Trophoblast cell (in vitro differentiated cells and primary cell): ENCODE measurements around the gene CPNE8.

Source experiments
- DNase-seq, 2 donors: peaks; one replicate each; pipeline ENCODE4 v3.0.0-alpha.2; 2016
- H2AFZ ChIP-seq: 2 replicates; pipeline ENCODE4 v1.6.1; 2013; ENCODE audit warnings: low read length, moderate library complexity, mild to moderate bottlenecking; ENCODE audit not compliant: insufficient read depth, poor library complexity
- H2AK5ac ChIP-seq: 2 replicates; pipeline ENCODE4 v1.6.1; 2013; ENCODE audit warnings: mild to moderate bottlenecking, low read length
- H2BK120ac ChIP-seq: 2 replicates; pipeline ENCODE4 v1.6.1; 2013; ENCODE audit warnings: low read length, mild to moderate bottlenecking, moderate library complexity; ENCODE audit not compliant: insufficient read depth, poor library complexity
- H2BK12ac ChIP-seq: 2 replicates; pipeline ENCODE4 v1.6.1; 2013; ENCODE audit warnings: mild to moderate bottlenecking, low read length, moderate library complexity
- H2BK5ac ChIP-seq: 2 replicates; pipeline ENCODE4 v1.6.1; 2013; ENCODE audit warnings: low read length, low read depth, moderate library complexity, mild to moderate bottlenecking; ENCODE audit not compliant: poor library complexity
- H3K14ac ChIP-seq: 2 replicates; pipeline ENCODE4 v1.6.1; 2013; ENCODE audit warnings: mild to moderate bottlenecking, low read length
- H3K18ac ChIP-seq: 2 replicates; pipeline ENCODE4 v1.6.1; 2013; ENCODE audit warnings: mild to moderate bottlenecking, low read length
- H3K23ac ChIP-seq: 2 replicates; pipeline ENCODE4 v1.6.1; 2013; ENCODE audit warnings: low read length
- H3K27ac ChIP-seq: 2 replicates; pipeline ENCODE4 v1.5.1; 2013; ENCODE audit warnings: low read depth, mild to moderate bottlenecking, inconsistent platforms, low read length, moderate library complexity
- H3K27me3 ChIP-seq: 2 replicates; pipeline ENCODE4 v1.6.1; 2013; ENCODE audit warnings: inconsistent platforms, mild to moderate bottlenecking, low read length, moderate library complexity; ENCODE audit not compliant: insufficient read depth
- H3K36me3 ChIP-seq, 2 experiments: 1 replicate in 1 of 2; 2 replicates in 1 of 2; pipeline ENCODE4 v1.6.1; 2013; ENCODE audit warnings: low read length in 2 of 2, mild to moderate bottlenecking in 2 of 2, moderate library complexity in 1 of 2; ENCODE audit not compliant: insufficient read depth in 2 of 2, control insufficient read depth in 1 of 2
- H3K4ac ChIP-seq: 2 replicates; pipeline ENCODE4 v1.6.1; 2013; ENCODE audit warnings: low read depth, mild to moderate bottlenecking, low read length, moderate library complexity
- H3K4me1 ChIP-seq, 2 experiments: 1 replicate in 1 of 2; 2 replicates in 1 of 2; pipeline ENCODE4 v1.6.1; 2013; ENCODE audit warnings: low read length in 2 of 2, mild to moderate bottlenecking in 2 of 2, moderate library complexity in 1 of 2; ENCODE audit not compliant: insufficient read depth in 2 of 2, control insufficient read depth in 1 of 2
- H3K4me2 ChIP-seq: 2 replicates; pipeline ENCODE4 v1.6.1; 2013; ENCODE audit warnings: inconsistent platforms, mild to moderate bottlenecking, low read length, moderate library complexity
- H3K4me3 ChIP-seq: 2 replicates; pipeline ENCODE4 v1.5.1; 2013; ENCODE audit warnings: mild to moderate bottlenecking, low read depth, low read length, inconsistent platforms
- H3K79me1 ChIP-seq: one replicate; pipeline ENCODE4 v1.6.1; 2013; ENCODE audit warnings: low read length
- H3K79me2 ChIP-seq: 2 replicates; pipeline ENCODE4 v1.6.1; 2013; ENCODE audit warnings: low read length, mild to moderate bottlenecking; ENCODE audit not compliant: control insufficient read depth, insufficient read depth, poor library complexity
- H3K9ac ChIP-seq: 2 replicates; pipeline ENCODE4 v1.6.1; 2013; ENCODE audit warnings: mild to moderate bottlenecking, low read length
- H3K9me3 ChIP-seq: 2 replicates; pipeline ENCODE4 v1.6.1; 2013; ENCODE audit warnings: low read depth, mild to moderate bottlenecking, control low read depth, inconsistent platforms, low read length; ENCODE audit not compliant: insufficient read depth
- H4K12ac ChIP-seq: 2 replicates; pipeline ENCODE4 v1.6.1; 2013; ENCODE audit warnings: low read depth, mild to moderate bottlenecking, low read length, moderate library complexity
- H4K8ac ChIP-seq: 2 replicates; pipeline ENCODE4 v1.6.1; 2013; ENCODE audit warnings: low read depth, mild to moderate bottlenecking, low read length, moderate library complexity
- H4K91ac ChIP-seq: one replicate; pipeline ENCODE4 v1.6.1; 2013; ENCODE audit warnings: low read depth, mild to moderate bottlenecking, low read length, moderate library complexity
- WGBS: extraction: QIAGEN DNeasy Blood & Tissue Kit; methylation state at CpG from one replicate; pipeline ENCODE4 v1.1.7; 2013; ENCODE audit warnings: missing lambda C conversion rate; ENCODE audit not compliant: insufficient read length, insufficient coverage; ENCODE audit errors: extremely low coverage; 5-methylcytosine and 5-hydroxymethylcytosine counted together

CPNE8 gene

GRCh38 chr12:38708466-38708865 lies 196.9 kb downstream of the CPNE8 start:
- no peak overlapping the region for H4K8ac ChIP-seq
- H2BK12ac ChIP-seq, result no peak overlapping the region
- H3K14ac ChIP-seq, result no peak overlapping the region
- no peaks in the 10 kb centered on the region for H3K36me3 ChIP-seq
- H3K27ac ChIP-seq, result no peak overlapping the region
- no peaks in the 10 kb centered on the region for H3K27me3 ChIP-seq
- H2BK5ac ChIP-seq, result no peak overlapping the region
- H3K79me2 ChIP-seq, result no peaks in the 10 kb centered on the region
- no peak overlapping the region for H4K12ac ChIP-seq
- H3K9me3 ChIP-seq, result no peaks in the 10 kb centered on the region
- no peak overlapping the region for H3K18ac ChIP-seq
- no peak overlapping the region for H3K4ac ChIP-seq
- H3K4me2 ChIP-seq, result no peak overlapping the region
- H3K4me3 ChIP-seq, result no peak overlapping the region
- no peak overlapping the region for H4K91ac ChIP-seq
- H2BK120ac ChIP-seq, result no peak overlapping the region
- DNase-seq, result no peak
- no peaks in the 10 kb centered on the region for H3K4me1 ChIP-seq
- H3K9ac ChIP-seq, result no peak overlapping the region
- no peak overlapping the region for H2AFZ ChIP-seq
- H3K23ac ChIP-seq, result no peak overlapping the region
- H3K79me1 ChIP-seq, result no peaks in the 10 kb centered on the region
- H2AK5ac ChIP-seq, result no peak overlapping the region

- Histone ChIP-seq H3K14ac (no peak overlapping the region), H2BK120ac (no peak overlapping the region)
- no CpG with 5 or more reads among the region's 1 CpG for WGBS
Observed at GRCh38 chr12:38707648-38708047, 197.7 kb downstream of the CPNE8 start.

GRCh38 chr12:38697289-38697688 lies 208.1 kb downstream of the CPNE8 start:
- Histone ChIP-seq H3K4me2 (no peak overlapping the region), H3K23ac (no peak overlapping the region), H3K14ac (no peak overlapping the region), H2BK5ac (no peak overlapping the region), H3K4me1 (no peaks in the 10 kb centered on the region), H3K9ac (no peak overlapping the region), H3K27me3 (no peaks in the 10 kb centered on the region), H4K91ac (no peak overlapping the region), H3K18ac (no peak overlapping the region), H3K79me1 (no peaks in the 10 kb centered on the region), H4K8ac (no peak overlapping the region), H2AFZ (no peak overlapping the region), H2BK12ac (no peak overlapping the region), H3K4ac (no peak overlapping the region), H2BK120ac (no peak overlapping the region), H3K79me2 (no peaks in the 10 kb centered on the region), H3K36me3 (no peaks in the 10 kb centered on the region), H3K27ac (no peak overlapping the region), H2AK5ac (no peak overlapping the region), H3K4me3 (no peak overlapping the region), H4K12ac (no peak overlapping the region), H3K9me3 (no peaks in the 10 kb centered on the region)
- WGBS, result no CpG with 5 or more reads among the region's 1 CpG
- no peak for DNase-seq

More at GRCh38 chr12:38707648-38708047, 197.7 kb downstream of the CPNE8 start:
- H2BK5ac ChIP-seq, result no peak overlapping the region
- no peaks in the 10 kb centered on the region for H3K27me3 ChIP-seq
- no peak overlapping the region for H3K27ac ChIP-seq
- H3K9ac ChIP-seq, result no peak overlapping the region
- H3K4me2 ChIP-seq, result no peak overlapping the region
- H2AK5ac ChIP-seq, result no peak overlapping the region
- no peak overlapping the region for H4K91ac ChIP-seq
- no peak overlapping the region for H2BK12ac ChIP-seq
- no peak overlapping the region for H3K18ac ChIP-seq
- H3K4me3 ChIP-seq, result no peak overlapping the region
- no peak overlapping the region for H4K12ac ChIP-seq
- DNase-seq, result no peak
- H3K79me2 ChIP-seq, result no peaks in the 10 kb centered on the region
- H2AFZ ChIP-seq, result no peak overlapping the region
- no peaks in the 10 kb centered on the region for H3K36me3 ChIP-seq
- H4K8ac ChIP-seq, result no peak overlapping the region
- H3K79me1 ChIP-seq, result no peaks in the 10 kb centered on the region
- no peaks in the 10 kb centered on the region for H3K9me3 ChIP-seq
- H3K23ac ChIP-seq, result no peak overlapping the region
- H3K4ac ChIP-seq, result no peak overlapping the region
- H3K4me1 ChIP-seq, result no peaks in the 10 kb centered on the region

GRCh38 chr12:38695057-38695456 lies 210.3 kb downstream of the CPNE8 start:
- no peak overlapping the region for H3K4ac ChIP-seq
- no peak overlapping the region for H2BK120ac ChIP-seq
- no peak overlapping the region for H4K91ac ChIP-seq
- H3K4me2 ChIP-seq, result no peak overlapping the region
- no peak overlapping the region for H4K12ac ChIP-seq
- no peak overlapping the region for H4K8ac ChIP-seq
- no peak overlapping the region for H3K9ac ChIP-seq
- no peak overlapping the region for H2AFZ ChIP-seq
- no peak overlapping the region for H3K23ac ChIP-seq
- H3K9me3 ChIP-seq, result no peaks in the 10 kb centered on the region
- no peaks in the 10 kb centered on the region for H3K79me1 ChIP-seq
- H3K4me3 ChIP-seq, result no peak overlapping the region
- H2BK5ac ChIP-seq, result no peak overlapping the region
- no peak for DNase-seq
- no peak overlapping the region for H3K14ac ChIP-seq
- no peaks in the 10 kb centered on the region for H3K27me3 ChIP-seq
- no peak overlapping the region for H3K18ac ChIP-seq
- no peaks in the 10 kb centered on the region for H3K4me1 ChIP-seq
- H2BK12ac ChIP-seq, result no peak overlapping the region
- no peaks in the 10 kb centered on the region for H3K36me3 ChIP-seq
- H3K79me2 ChIP-seq, result no peaks in the 10 kb centered on the region
- no CpG with 5 or more reads among the region's 3 CpGs for WGBS
- no peak overlapping the region for H2AK5ac ChIP-seq
- no peak overlapping the region for H3K27ac ChIP-seq
